Activated CD4-positive, alpha-beta memory T cell treated with anti-CD3 and anti-CD28 coated beads for 36 hours (primary cell): ENCODE data around the gene CEP131. TPM values are rescaled to one million over a fixed set of nuclear protein-coding genes. Genes with fewer than 3 reads are reported as not detected.

Experiments used
- CTCF ChIA-PET: fragments of 350-600 bp; sonication (Branson Sonifier 250); formaldehyde crosslinking; loops from one replicate; lab custom pipeline; 2021; ENCODE audit warnings: antibody characterized with exemption, inconsistent platforms; lab: Charles Lee
- POLR2A ChIA-PET: fragments of 350-600 bp; sonication (Branson Sonifier 250); formaldehyde crosslinking; loops from one replicate; lab custom pipeline; 2021; ENCODE audit warnings: antibody characterized with exemption; lab: Charles Lee
- DNase-seq: peaks from one replicate; pipeline ENCODE4 v3.0.0-alpha.2; 2020
- H3K27ac Mint-ChIP-seq: one replicate; pipeline ENCODE4 v1.8.0; 2021; ENCODE audit warnings: mixed read lengths
- H3K27me3 Mint-ChIP-seq: one replicate; pipeline ENCODE4 v1.8.0; 2021; ENCODE audit warnings: mixed read lengths
- H3K36me3 Mint-ChIP-seq: one replicate; pipeline ENCODE4 v1.8.0; 2021; ENCODE audit warnings: mixed read lengths
- H3K4me1 Mint-ChIP-seq: one replicate; pipeline ENCODE4 v1.8.0; 2021; ENCODE audit warnings: low read depth, mixed read lengths
- H3K4me3 Mint-ChIP-seq: one replicate; pipeline ENCODE4 v1.8.0; 2021; ENCODE audit warnings: mild to moderate bottlenecking, mixed read lengths
- H3K9me3 Mint-ChIP-seq: one replicate; pipeline ENCODE4 v1.8.0; 2021; ENCODE audit warnings: mixed read lengths
- intact Hi-C: fragments of 100-400 bp; cut with micrococcal nuclease; formaldehyde crosslinking; loops from one replicate; pipeline ENCODE4 v1.15.1; 2023
- total RNA-seq, 2 experiments: library from RNA; stranded (reverse); gene quantifications; one replicate each; pipeline ENCODE4 v1.2.3, GENCODE V29; 2021

Gene CEP131
- total RNA-seq, 2 experiments from 2014 or later, result 11.1 to 11.3 TPM

DNA sequence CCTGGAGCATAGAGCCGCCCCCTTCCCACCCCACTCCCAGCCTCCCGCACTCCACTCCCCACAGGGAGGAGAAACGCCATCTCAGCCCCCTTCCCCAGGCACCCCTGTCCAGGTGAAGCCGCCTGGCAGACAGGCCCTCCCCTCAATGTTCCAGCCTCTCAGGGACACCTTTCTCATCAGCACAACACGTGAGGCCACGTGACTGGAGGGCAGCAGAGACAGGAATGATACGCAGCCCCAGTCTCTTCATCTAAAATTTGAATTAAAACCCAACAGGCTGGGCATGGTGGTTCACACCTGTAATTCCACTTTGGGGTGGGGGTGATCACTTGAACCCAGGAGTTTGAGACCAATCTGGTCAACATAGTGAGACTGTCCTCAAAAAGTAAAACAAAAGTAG, 36.6 kb downstream of the CEP131 start:
- Mint-ChIP-seq H3K4me1 (no peaks in the 10 kb centered on the region), H3K27ac (no peak overlapping the region), H3K9me3 (no peaks in the 10 kb centered on the region), H3K4me3 (no peak overlapping the region), H3K27me3 (no peaks in the 10 kb centered on the region), H3K36me3 (peaks cover 2% of the 10 kb centered on the region)
- ChIA-PET POLR2A (interaction anchor here (1.2 kb wide), 1 partner anchor 37 kb away, joined by 3 read pairs; the partner anchor contains the start of gene CEP131), CTCF (no interaction called here)
- intact Hi-C loops, result no loop called here
- no peak for DNase-seq

DNA sequence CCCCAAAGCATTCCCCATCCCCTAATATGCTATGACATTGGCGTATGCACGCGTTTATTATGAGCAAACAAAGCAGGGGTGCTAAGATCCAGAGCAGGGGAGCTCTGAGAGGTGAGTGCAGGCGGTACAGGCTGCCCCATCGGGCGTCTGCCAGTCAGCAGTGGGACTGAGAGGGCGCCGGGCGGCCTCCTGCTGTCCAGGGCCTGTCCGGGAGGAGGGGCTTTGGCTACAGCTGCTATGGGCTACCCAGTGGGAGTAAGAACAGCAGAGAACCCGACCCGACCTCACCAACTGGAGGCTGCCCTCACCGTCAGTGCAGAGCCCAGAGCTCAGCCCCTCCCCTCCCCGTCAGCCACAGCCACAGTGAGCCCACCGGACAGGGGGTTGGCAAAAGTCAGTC, 38.2 kb downstream of the CEP131 start:
- H3K27me3 Mint-ChIP-seq, result no peaks in the 10 kb centered on the region
- no peak overlapping the region for H3K27ac Mint-ChIP-seq
- POLR2A ChIA-PET, result no interaction called here
- no peaks in the 10 kb centered on the region for H3K9me3 Mint-ChIP-seq
- H3K4me1 Mint-ChIP-seq, result no peaks in the 10 kb centered on the region
- CTCF ChIA-PET, result no interaction called here
- DNase-seq, result no peak
- intact Hi-C loops, result no loop called here
- H3K4me3 Mint-ChIP-seq, result no peak overlapping the region
- H3K36me3 Mint-ChIP-seq, result peaks cover 2% of the 10 kb centered on the region

DNA sequence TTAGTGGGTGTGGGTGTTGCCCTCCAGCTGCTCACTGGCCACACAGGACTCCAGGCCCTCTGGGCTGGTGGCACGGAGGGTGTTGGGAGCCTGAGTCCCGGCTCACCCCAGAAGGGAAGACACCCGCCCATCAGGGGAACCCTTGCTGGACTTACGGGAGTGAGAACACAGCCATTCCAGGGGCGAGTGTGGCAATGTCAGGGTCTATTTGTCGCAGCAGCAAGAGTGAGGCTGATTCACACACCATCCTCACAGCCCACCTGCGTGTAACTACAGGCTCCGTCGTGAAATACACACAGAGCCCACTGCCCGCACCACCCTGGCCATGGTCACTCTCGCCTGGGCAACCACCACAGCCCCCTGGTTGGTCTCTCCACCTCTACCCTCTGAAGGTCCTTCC, 39.0 kb downstream of the CEP131 start:
- CTCF ChIA-PET, result no interaction called here
- Mint-ChIP-seq H3K27ac (no peak overlapping the region), H3K36me3 (no peaks in the 10 kb centered on the region), H3K27me3 (no peaks in the 10 kb centered on the region), H3K9me3 (no peaks in the 10 kb centered on the region), H3K4me1 (no peaks in the 10 kb centered on the region), H3K4me3 (no peak overlapping the region)
- no peak for DNase-seq
- POLR2A ChIA-PET, result no interaction called here
- intact Hi-C loops, result no loop called here

DNA sequence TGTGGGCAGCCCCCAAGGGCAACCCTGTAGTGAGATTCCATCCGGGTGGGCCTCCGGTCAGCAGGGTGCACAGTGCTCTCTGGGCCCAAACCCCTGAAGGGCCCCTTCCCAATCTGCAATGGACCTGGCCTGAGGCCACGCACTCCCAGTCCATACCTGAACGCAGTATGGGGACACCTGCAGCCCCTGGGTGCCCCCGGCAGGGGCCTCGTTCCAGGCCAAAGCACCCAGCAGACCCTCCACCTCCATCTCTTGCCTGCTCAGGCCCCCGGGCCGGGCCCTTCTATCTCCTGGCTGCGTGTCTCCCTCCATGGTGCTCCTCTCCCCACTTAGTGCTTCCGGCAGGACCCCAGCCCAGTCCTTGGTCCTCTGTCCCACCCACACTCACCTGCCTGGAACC, 39.4 kb downstream of the CEP131 start:
- CTCF ChIA-PET, result no interaction called here
- no peaks in the 10 kb centered on the region for H3K9me3 Mint-ChIP-seq

DNA sequence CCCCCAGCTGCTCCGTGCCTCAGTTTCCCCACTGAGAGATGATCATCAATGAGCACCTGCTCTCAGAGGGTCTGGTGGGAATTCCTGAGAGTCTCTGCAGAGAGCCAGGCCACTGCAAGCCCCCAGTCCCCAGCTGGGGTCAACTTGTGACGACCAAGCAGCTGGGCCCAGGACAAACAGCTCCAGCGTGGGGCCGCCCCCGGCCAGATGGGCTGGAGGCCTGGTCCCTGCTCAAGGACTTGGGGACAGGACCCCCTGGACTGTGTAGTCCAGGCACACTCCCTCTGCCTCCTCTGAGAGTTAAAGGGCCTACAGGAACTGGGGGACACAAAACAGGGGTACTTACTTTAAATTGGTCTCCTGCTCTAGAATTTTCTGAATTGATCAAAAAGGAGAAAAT, 40.2 kb downstream of the CEP131 start:
- Mint-ChIP-seq H3K9me3 (no peaks in the 10 kb centered on the region), H3K4me3 (no peak overlapping the region), H3K36me3 (no peaks in the 10 kb centered on the region), H3K27me3 (no peaks in the 10 kb centered on the region), H3K4me1 (no peaks in the 10 kb centered on the region), H3K27ac (no peak overlapping the region)
- CTCF ChIA-PET, result no interaction called here
- POLR2A ChIA-PET, result interaction anchor here (0.5 kb wide), 1 partner anchor 73 kb away, joined by 3 read pairs; no protein-coding TSS in a partner anchor
- intact Hi-C loops, result no loop called here
- no peak for DNase-seq

More for the DNA sequence above, 39.4 kb downstream of the CEP131 start:
- POLR2A ChIA-PET, result no interaction called here
- intact Hi-C loops, result no loop called here
- H3K36me3 Mint-ChIP-seq, result no peaks in the 10 kb centered on the region
- no peak for DNase-seq
- no peaks in the 10 kb centered on the region for H3K27me3 Mint-ChIP-seq
- no peaks in the 10 kb centered on the region for H3K4me1 Mint-ChIP-seq
- H3K4me3 Mint-ChIP-seq, result no peak overlapping the region
- no peak overlapping the region for H3K27ac Mint-ChIP-seq

DNA sequence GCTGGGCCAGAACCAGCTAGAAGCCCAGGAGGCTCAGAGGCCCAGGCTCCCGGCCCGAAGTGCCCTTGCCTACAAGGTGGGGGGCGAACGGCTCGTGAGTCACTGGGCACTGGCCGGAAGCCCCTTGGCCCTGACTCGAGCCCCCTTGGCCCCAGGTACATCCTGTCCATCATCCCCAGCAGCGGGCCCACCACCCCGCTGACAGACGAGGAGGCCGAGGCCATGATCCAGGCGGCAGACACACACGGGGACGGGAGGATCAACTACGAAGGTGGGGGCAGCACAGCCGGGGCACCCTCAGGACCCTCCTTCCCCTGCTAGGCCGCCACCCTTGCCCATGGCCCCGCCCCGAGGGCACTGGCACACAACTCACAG, 41.0 kb downstream of the CEP131 start:
- no peaks in the 10 kb centered on the region for H3K27me3 Mint-ChIP-seq
- intact Hi-C loops, result no loop called here
- H3K4me1 Mint-ChIP-seq, result no peaks in the 10 kb centered on the region
- no peak for DNase-seq
- no peak overlapping the region for H3K4me3 Mint-ChIP-seq
- H3K36me3 Mint-ChIP-seq, result no peaks in the 10 kb centered on the region
- ChIA-PET POLR2A (no interaction called here), CTCF (no interaction called here)
- H3K9me3 Mint-ChIP-seq, result no peaks in the 10 kb centered on the region
- no peak overlapping the region for H3K27ac Mint-ChIP-seq

DNA sequence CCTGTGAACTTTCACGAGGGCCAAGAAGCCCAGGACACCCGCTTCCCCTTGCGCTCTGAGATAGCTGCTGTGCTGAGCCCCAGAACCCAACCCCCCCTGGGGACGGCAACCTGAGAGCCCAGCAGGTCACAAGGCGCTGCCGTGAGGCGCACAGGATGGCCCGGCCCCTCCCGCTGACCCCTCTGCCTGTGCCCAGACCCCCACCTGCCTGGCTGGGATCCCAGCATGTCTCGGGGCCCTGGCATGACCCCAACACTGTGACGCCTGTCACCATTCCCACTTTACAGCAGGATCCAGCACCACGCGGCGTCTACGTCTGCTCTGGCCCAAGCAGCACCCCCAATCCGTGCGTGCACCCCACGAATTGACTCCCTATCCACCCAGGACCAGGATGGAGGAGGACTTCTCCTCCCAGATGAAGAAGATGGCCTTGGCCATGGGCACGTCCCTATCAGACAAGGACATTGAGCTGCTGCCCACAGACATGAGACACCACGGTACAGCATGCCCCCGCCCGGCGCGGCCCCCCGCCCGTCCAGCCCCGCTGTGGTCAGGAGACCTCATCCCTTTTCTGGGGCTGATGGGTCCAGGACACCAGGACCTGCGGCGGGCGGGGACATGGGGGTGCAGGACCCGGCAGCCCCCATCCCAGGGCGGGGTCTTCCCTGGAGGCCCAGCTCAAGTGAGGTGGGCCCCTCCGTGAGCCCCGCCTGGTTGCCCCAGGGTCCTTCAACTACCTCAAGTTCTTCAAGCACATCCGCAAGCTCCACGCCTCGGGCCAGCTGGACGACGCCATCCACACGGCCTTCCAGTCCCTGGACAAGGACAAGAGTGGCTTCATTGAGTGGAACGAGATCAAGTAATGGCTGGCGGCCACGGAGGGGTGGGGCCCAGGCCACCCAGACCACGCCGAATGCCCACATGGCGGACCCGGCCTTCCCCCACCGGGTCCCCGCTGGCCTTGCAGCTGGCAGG, 41.6 kb downstream of the CEP131 start:
- POLR2A ChIA-PET, result no interaction called here
- H3K27me3 Mint-ChIP-seq, result no peaks in the 10 kb centered on the region
- H3K36me3 Mint-ChIP-seq, result no peaks in the 10 kb centered on the region
- CTCF ChIA-PET, result no interaction called here
- no peak overlapping the region for H3K27ac Mint-ChIP-seq
- no peak overlapping the region for H3K4me3 Mint-ChIP-seq
- intact Hi-C loops, result no loop called here
- H3K4me1 Mint-ChIP-seq, result no peaks in the 10 kb centered on the region
- no peak for DNase-seq
- no peaks in the 10 kb centered on the region for H3K9me3 Mint-ChIP-seq

DNA sequence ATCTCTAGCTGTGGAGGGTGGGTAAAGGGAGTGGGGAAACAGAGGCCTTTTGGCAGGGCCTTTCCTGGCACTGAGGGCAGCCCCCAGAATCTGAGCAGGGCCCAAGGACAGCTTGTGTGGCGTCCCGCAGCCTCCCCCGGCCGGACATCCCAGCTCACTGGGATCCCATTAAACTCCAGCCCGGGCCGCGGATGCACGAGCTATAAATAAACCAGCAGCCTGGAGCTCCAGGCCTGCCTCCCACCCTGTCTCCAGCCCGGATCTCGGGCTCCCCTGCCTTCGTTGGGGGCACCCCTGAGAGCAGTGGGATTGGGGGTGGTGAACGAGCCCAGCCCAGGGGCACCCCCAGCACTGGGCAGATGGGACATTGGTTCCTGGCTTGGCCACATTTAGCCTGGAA, 42.9 kb downstream of the CEP131 start:
- Mint-ChIP-seq H3K27ac (no peak overlapping the region), H3K36me3 (no peaks in the 10 kb centered on the region), H3K4me1 (no peaks in the 10 kb centered on the region), H3K9me3 (peaks cover 5% of the 10 kb centered on the region), H3K4me3 (no peak overlapping the region), H3K27me3 (no peaks in the 10 kb centered on the region)
- ChIA-PET CTCF (no interaction called here), POLR2A (interaction anchor here (1.0 kb wide), 1 partner anchor 10 kb away, joined by 3 read pairs; no protein-coding TSS in a partner anchor)
- intact Hi-C loops, result no loop called here
- DNase-seq, result no peak

DNA sequence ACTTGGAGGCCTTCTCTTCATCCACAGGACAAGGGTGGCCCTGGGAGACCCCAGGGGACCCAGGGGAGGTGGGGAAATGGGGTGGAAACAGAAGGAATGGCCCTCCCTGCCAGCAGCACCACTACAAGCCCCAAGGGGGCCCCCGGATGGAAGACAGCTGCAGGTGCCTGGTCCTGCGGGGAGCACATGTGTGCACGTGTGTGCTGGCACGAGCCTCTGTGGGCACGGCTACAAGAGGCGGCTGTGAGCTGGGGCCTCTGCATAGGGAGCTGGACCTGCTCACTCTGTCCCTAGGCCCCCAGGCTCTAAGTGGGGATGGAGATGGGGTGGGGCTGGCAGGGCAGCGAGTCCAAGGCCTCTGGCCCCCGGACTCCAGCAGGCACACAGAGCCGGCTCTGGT, 43.5 kb downstream of the CEP131 start:
- CTCF ChIA-PET, result no interaction called here

DNA sequence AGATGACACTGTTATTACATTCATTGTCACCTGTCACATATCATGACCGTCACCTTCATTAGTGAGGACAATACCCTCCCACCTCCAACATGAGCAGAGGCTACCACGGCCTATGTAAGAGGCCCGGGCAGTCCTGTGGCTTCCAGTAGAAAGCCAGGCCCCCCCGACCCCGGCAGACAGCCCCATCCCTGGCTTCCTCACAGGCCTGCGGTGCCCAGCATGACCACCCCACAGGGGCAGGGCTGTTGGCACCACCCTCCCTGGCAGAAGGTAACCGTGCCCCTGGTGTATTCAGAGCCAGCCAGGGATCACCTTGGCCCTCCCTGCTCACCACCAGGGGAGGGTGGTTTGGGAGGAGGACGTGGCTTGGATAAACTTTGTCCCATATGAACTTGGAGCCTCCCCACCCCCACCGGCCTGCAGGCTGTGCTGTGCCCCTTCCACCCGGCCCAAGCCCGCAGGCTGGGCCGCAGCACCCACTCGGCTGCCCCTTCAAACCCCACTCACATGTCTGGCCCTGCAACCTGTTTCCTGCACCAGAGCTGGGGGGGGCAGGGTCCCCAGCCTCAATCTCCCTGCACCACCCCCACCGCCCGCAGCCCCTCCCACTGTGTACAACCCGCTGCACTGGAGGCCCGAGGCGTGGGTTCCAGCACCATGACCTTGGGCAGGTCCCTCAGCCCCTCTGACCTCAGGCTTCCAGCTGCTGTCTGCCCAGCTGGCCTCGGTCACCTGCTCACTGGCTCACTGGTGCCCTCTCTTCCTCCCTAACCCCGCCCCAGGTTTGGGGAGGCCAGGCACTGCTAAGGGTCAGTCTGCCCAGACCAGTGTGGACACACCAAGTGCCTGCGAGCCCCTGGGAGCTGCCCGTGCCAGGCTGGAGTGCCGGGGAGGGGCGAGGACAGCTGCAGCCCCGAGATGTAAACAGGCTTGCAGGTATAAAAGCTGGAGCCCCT, 44.4 kb downstream of the CEP131 start:
- CTCF ChIA-PET, result no interaction called here
- H3K27ac Mint-ChIP-seq, result no peak overlapping the region
- no peak for DNase-seq
- intact Hi-C loops, result no loop called here
- POLR2A ChIA-PET, result no interaction called here
- H3K27me3 Mint-ChIP-seq, result no peaks in the 10 kb centered on the region
- H3K9me3 Mint-ChIP-seq, result peaks cover 5% of the 10 kb centered on the region
- H3K4me1 Mint-ChIP-seq, result no peaks in the 10 kb centered on the region
- no peak overlapping the region for H3K4me3 Mint-ChIP-seq
- no peaks in the 10 kb centered on the region for H3K36me3 Mint-ChIP-seq

More for the DNA sequence above, 43.5 kb downstream of the CEP131 start:
- no peak overlapping the region for H3K4me3 Mint-ChIP-seq
- H3K4me1 Mint-ChIP-seq, result no peaks in the 10 kb centered on the region
- H3K36me3 Mint-ChIP-seq, result no peaks in the 10 kb centered on the region
- H3K27ac Mint-ChIP-seq, result no peak overlapping the region
- POLR2A ChIA-PET, result interaction anchor here (1.0 kb wide), 1 partner anchor 10 kb away, joined by 3 read pairs; no protein-coding TSS in a partner anchor
- peaks cover 5% of the 10 kb centered on the region for H3K9me3 Mint-ChIP-seq
- no peaks in the 10 kb centered on the region for H3K27me3 Mint-ChIP-seq
- intact Hi-C loops, result no loop called here
- DNase-seq, result no peak

DNA sequence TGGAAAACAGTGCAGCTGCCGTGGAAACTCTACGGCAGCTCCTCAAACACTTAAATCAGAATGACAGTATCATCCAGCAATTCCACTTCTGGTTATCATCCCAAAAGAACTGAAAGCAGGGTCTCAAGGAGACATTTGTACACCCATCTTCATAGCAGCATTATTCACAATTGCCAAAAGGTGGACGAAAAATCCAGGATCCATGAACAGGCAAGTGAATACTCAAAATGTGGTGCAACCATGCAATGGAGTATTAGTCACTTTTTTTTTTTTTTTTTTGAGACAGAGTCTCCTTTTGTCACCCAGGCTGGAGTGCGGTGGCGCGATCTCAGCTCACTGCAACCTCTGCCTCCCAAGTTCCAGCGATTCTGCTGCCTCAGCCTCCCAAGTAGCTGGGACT, 46.1 kb downstream of the CEP131 start:
- Mint-ChIP-seq H3K36me3 (no peaks in the 10 kb centered on the region), H3K27me3 (no peaks in the 10 kb centered on the region), H3K4me3 (no peak overlapping the region), H3K9me3 (peaks cover 5% of the 10 kb centered on the region), H3K27ac (no peak overlapping the region), H3K4me1 (no peaks in the 10 kb centered on the region)
- intact Hi-C loops, result no loop called here
- ChIA-PET CTCF (interaction anchor here (0.7 kb wide), 1 partner anchor 614 kb away, joined by 3 read pairs; no protein-coding TSS in a partner anchor), POLR2A (no interaction called here)
- DNase-seq, result no peak

DNA sequence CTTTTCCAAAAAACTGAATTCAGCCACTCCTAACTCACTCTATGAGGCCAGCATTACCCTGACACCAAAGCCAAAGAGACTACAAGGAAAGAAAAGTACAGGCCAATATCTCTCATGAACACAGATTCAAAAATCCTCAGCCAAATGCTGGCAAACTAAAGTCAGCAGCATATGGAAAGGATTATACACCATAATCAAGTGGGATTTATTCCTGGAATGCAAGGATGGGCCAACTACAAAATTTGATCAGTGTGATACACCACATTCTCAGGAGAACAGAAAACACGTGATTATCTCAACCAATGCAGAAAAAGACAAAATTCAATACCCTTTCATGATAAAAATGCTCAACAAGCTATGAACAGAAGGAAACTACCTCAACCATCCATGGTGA, 49.0 kb downstream of the CEP131 start:
- DNase-seq, result no peak
- peaks cover 5% of the 10 kb centered on the region for H3K9me3 Mint-ChIP-seq
- POLR2A ChIA-PET, result no interaction called here
- H3K36me3 Mint-ChIP-seq, result no peaks in the 10 kb centered on the region
- CTCF ChIA-PET, result no interaction called here
- intact Hi-C loops, result no loop called here
- no peak overlapping the region for H3K4me3 Mint-ChIP-seq
- H3K27me3 Mint-ChIP-seq, result no peaks in the 10 kb centered on the region
- no peak overlapping the region for H3K27ac Mint-ChIP-seq
- no peaks in the 10 kb centered on the region for H3K4me1 Mint-ChIP-seq
